Body of pancreas (tissue), 4 donors: Measurements from ENCODE around the gene BTN3A1.

Experiments used
- CTCF ChIP-seq, 7 experiments: fragments of 450-650 bp in 4 of 7; fragments of 200-600 bp in 3 of 7; sonication (generic) in 3 of 7; IDR thresholded peaks; one replicate each; pipeline ENCODE4 v1.5.1; 2016 to 2019; ENCODE audit warnings: antibody characterized with exemption in 7 of 7
- POLR2A ChIP-seq, 3 donors: fragments of 450-650 bp; IDR thresholded peaks; one replicate each; pipeline ENCODE4 v1.6.1; 2016; ENCODE audit warnings: antibody characterized with exemption in 3 of 3, mild to moderate bottlenecking in 2 of 3

GRCh38 chr6:26359765-26360164 lies 42.3 kb upstream of the BTN3A1 start:
- TF ChIP-seq POLR2A (IDR thresholded peaks at IDR 0.05), result no peak
- TF ChIP-seq CTCF (IDR thresholded peaks at IDR 0.05), result no peak
